ENCODE data around the gene CFAP57.

The CFAP57 gene

GRCh38 chr1:43302721-43303470 lies 130.8 kb downstream of the CFAP57 start:
- DNase-seq: no peak

DNA sequence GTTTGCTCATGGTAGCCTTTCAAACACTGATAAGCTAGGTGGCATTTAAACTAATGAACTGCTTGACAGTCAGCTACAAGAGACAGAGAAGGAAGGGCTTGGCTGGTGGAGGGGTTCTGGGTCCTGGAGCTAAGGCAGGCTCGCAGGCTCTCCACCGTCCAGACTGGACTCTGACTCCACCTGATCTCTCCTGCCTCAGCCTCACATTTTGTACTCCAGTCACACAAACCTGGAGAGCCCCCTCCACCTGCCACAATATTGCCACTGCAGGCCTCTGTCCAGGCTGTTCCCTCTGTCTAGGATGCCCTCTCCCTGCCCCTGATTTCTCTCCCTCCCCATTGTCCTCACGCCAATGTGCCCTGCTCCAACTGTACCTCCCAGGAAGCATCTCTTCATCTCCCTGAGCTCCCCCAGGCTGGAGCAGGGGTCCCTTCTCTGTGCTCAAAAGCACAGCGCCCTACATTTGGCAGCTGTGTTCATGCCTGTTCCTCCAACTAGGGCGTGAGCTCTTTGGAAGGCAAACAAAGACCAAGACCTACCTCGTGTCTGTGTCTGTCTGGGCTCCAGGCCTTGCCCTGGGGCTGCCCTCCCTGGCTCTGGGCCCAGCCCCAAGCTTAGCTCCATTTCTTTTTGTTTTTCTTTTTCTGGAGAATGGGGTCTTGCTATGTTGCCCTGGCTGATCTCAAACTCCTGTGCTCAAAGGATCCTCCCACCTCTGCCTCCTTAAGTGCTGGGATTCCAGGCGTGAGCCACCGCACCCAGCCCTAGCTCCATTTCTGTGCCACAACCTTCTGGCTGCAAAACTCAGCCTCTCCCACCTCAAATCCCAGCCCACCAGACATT lies 131.6 kb downstream of the CFAP57 start:
- no peak for DNase-seq

All from GF-D8 (cell line).